Tibial artery (tissue), 4 donors: Measurements from ENCODE around the gene NOL4L.

Experiments
- DNase-seq, 2 donors: peaks; one replicate each; pipeline ENCODE4 v3.0.0-alpha.2; 2019
- H3K27ac ChIP-seq, 2 donors: fragments of 200-600 bp; sonication (generic) in 1 of 2; 1 replicate in 1 of 2; 2 replicates in 1 of 2; pipeline ENCODE4 v1.5.1; 2018 to 2019; ENCODE audit warnings: mild to moderate bottlenecking in 1 of 2
- H3K27me3 ChIP-seq, 2 donors: fragments of 200-600 bp; sonication (generic) in 1 of 2; one replicate each; pipeline versions ENCODE4 v1.5.1 to v1.6.0; 2016 to 2019
- H3K36me3 ChIP-seq, 3 donors: fragments of 200-600 bp; sonication (generic) in 2 of 3; one replicate each; pipeline ENCODE4 v1.5.1; 2016 to 2019; ENCODE audit warnings: mild to moderate bottlenecking in 2 of 3
- H3K4me1 ChIP-seq, 4 donors: fragments of 200-600 bp; sonication (generic) in 2 of 4; 1 replicate in 3 of 4; 2 replicates in 1 of 4; pipeline ENCODE4 v1.5.1; 2016 to 2019
- H3K4me3 ChIP-seq, 2 donors: fragments of 200-600 bp; sonication (generic) in 1 of 2; 1 replicate in 1 of 2; 2 replicates in 1 of 2; pipeline ENCODE4 v1.5.1; 2018 to 2019; ENCODE audit warnings: mild to moderate bottlenecking in 2 of 2
- H3K9me3 ChIP-seq, 3 donors: fragments of 200-600 bp; sonication (generic) in 1 of 3; one replicate each; pipeline ENCODE4 v1.5.1; 2016 to 2019
- intact Hi-C: fragments of 100-400 bp; cut with DNase I; formaldehyde crosslinking; loops from one replicate; pipeline ENCODE4 v1.15.0; 2023; ENCODE audit warnings: low total_unique reads
- TF ChIP-seq, protein P1 (sequence below), 2 experiments: fragments of 200-600 bp in 1 of 2; fragments of 450-650 bp in 1 of 2; IDR thresholded peaks; one replicate each; pipeline ENCODE4 v1.5.1; 2017 to 2019; ENCODE audit warnings: antibody characterized with exemption in 2 of 2, mild to moderate bottlenecking in 1 of 2, moderate library complexity in 1 of 2

Gene NOL4L

GRCh38 chr20:32523613-32524213, 61.4 kb downstream of the NOL4L start:
- Histone ChIP-seq H3K4me3 (no peak overlapping the region), H3K27me3 (peaks cover 0 to 3% of the 10 kb centered on the region in 2 donors), H3K27ac (no peak overlapping the region), H3K36me3 (no peaks in the 10 kb centered on the region), H3K9me3 (no peaks in the 10 kb centered on the region), H3K4me1 (peaks cover 0 to 18% (median 11%) of the 10 kb centered on the region in 4 donors)
- TF ChIP-seq, protein P1, sequence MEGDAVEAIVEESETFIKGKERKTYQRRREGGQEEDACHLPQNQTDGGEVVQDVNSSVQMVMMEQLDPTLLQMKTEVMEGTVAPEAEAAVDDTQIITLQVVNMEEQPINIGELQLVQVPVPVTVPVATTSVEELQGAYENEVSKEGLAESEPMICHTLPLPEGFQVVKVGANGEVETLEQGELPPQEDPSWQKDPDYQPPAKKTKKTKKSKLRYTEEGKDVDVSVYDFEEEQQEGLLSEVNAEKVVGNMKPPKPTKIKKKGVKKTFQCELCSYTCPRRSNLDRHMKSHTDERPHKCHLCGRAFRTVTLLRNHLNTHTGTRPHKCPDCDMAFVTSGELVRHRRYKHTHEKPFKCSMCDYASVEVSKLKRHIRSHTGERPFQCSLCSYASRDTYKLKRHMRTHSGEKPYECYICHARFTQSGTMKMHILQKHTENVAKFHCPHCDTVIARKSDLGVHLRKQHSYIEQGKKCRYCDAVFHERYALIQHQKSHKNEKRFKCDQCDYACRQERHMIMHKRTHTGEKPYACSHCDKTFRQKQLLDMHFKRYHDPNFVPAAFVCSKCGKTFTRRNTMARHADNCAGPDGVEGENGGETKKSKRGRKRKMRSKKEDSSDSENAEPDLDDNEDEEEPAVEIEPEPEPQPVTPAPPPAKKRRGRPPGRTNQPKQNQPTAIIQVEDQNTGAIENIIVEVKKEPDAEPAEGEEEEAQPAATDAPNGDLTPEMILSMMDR (IDR thresholded peaks at IDR 0.05), result no peak
- intact Hi-C loops, result no loop called here
- no peak for DNase-seq

- intact Hi-C loops, result no loop called here
- peaks cover 0 to 25% (median 11%) of the 10 kb centered on the region in 4 donors for H3K4me1 ChIP-seq
- H3K27me3 ChIP-seq, result no peaks in the 10 kb centered on the region
- H3K27ac ChIP-seq, result no peak overlapping the region
- H3K9me3 ChIP-seq, result no peaks in the 10 kb centered on the region
- no peaks in the 10 kb centered on the region for H3K36me3 ChIP-seq
- TF ChIP-seq, protein P1 (IDR thresholded peaks at IDR 0.05), result no peak
- no peak for DNase-seq
- no peak overlapping the region for H3K4me3 ChIP-seq
These were observed 62.1 kb downstream of the NOL4L start for GRCh38 chr20:32522776-32523612.

- Histone ChIP-seq H3K9me3 (no peaks in the 10 kb centered on the region), H3K36me3 (no peaks in the 10 kb centered on the region), H3K4me3 (no peak overlapping the region), H3K27me3 (no peaks in the 10 kb centered on the region), H3K27ac (no peak overlapping the region), H3K4me1 (peaks cover 0 to 31% (median 11%) of the 10 kb centered on the region in 4 donors)
- intact Hi-C loops, result no loop called here
- TF ChIP-seq, protein P1 (IDR thresholded peaks at IDR 0.05), result no peak
- DNase-seq, result no peak
These were observed 62.7 kb downstream of the NOL4L start for GRCh38 chr20:32522526-32522775.

DNA sequence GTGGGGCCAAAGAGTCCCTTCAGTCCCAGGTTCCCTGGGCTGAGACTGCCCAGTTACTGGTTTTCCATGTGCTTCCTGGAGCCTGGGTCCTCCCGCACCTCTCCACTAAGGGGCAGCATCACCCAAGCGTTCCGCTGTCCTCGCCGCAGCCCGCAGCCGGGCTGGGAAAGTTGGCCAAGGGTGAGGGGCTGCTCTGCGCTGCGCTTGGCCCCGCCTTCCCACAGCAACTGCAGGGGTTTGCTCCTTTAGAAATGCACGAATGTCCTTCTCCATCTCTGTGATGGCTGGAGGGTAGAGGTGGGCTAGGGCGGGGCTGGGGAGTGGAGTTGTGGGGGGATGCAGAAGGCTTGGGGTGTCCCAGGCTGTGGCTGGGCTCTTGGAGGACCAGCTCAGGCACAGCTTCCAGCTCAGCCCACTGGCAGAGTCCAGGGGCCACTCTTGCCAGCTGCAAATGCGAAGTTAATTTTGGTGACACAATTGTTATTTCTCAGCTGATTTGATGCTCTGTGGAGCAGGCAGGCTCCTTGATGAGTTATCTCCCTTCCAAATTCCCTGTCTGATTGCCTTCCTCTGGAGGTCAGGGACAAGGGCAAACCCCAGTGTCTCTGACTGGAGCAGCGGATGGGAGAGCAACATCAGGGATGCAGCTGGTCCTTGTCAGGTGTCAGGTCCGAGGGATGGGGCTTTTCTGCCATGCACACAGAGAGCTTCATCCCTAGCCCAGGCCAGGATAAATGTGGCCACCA, 63.2 kb downstream of the NOL4L start:
- intact Hi-C loops, result loop anchor here (2.0 kb wide), 1 partner anchor 131 kb away; no protein-coding TSS in a partner anchor
- Histone ChIP-seq H3K27me3 (peaks cover 0 to 4% of the 10 kb centered on the region in 2 donors), H3K27ac (no peak overlapping the region), H3K36me3 (no peaks in the 10 kb centered on the region), H3K9me3 (no peaks in the 10 kb centered on the region), H3K4me1 (peaks cover 0 to 36% (median 11%) of the 10 kb centered on the region in 4 donors), H3K4me3 (no peak overlapping the region)
- DNase-seq, result peak in 1 of 2 donors; percentile 48
- TF ChIP-seq, protein P1 (IDR thresholded peaks at IDR 0.05), result peak; percentile 74 to 75

DNA sequence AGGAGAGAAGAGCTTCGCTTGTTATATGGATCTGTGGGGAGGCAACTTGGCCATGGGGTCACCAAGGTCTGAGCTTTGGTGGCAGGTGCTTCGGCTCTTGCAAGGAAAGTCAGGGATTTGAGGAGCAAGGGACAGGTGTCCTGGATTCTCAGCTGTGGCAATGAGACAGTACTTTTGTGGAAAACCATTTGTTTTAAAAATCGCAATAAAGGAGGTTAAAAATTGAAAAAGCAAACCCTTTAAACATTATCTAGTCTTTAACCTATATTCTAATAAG, 64.3 kb downstream of the NOL4L start:
- DNase-seq, result no peak
- Histone ChIP-seq H3K27ac (no peak overlapping the region), H3K4me1 (peaks cover 0 to 37% (median 11%) of the 10 kb centered on the region in 4 donors), H3K27me3 (peaks cover 0 to 5% of the 10 kb centered on the region in 2 donors), H3K4me3 (no peak overlapping the region), H3K9me3 (no peaks in the 10 kb centered on the region), H3K36me3 (no peaks in the 10 kb centered on the region)
- intact Hi-C loops, result loop anchor here (2.0 kb wide), 1 partner anchor 132 kb away; no protein-coding TSS in a partner anchor
- TF ChIP-seq, protein P1 (IDR thresholded peaks at IDR 0.05), result no peak
